GM12878 (cell line): ENCODE measurements around the gene FARS2. TPM values are rescaled to one million over a fixed set of nuclear protein-coding genes. Genes with fewer than 3 reads are reported as not detected.

Experiments used
- ATAC-seq: fragments of 200-7000 bp; cut with Tn5 transposase; 3 replicates; pipeline ENCODE4 v1.9.1; 2020; ENCODE audit warnings: mild to moderate bottlenecking, moderate library complexity
- BruUV-seq: library from RNA; stranded (reverse); fragments of 400-500 nt; replicated peaks from 2 replicates; lab custom pipeline; 2021; lab: Mats Ljungman, UMichigan
- CTCF ChIA-PET: fragments of 300-600 bp; sonication (Branson Sonifier 250); formaldehyde crosslinking; extraction: SDS; loops from one replicate; lab custom pipeline; 2021; ENCODE audit warnings: inconsistent platforms; lab: Yijun Ruan, JAX
- POLR2A ChIA-PET: fragments of 350-600 bp; formaldehyde crosslinking; extraction: SDS; loops from one replicate; lab custom pipeline; 2021; ENCODE audit warnings: inconsistent platforms; lab: Charles Lee
- RAD21 ChIA-PET: fragments of 300-600 bp; sonication (Branson Sonifier 250); formaldehyde crosslinking; loops from one replicate; lab custom pipeline; 2023; ENCODE audit warnings: antibody characterized with exemption; ENCODE audit not compliant: unreplicated experiment; lab: Charles Lee
- SMC1A ChIA-PET: fragments of 300-600 bp; sonication (Branson Sonifier 250); formaldehyde crosslinking; loops from one replicate; lab custom pipeline; 2023; ENCODE audit not compliant: unreplicated experiment, uncharacterized antibody; lab: Charles Lee
- DNase-seq: peaks from one replicate; pipeline ENCODE4 v3.0.0-alpha.2; 2011; ENCODE audit warnings: low read depth, low spot score
- FAIRE-seq: peaks from 3 replicates; lab custom pipeline; 2011; peaks lifted over from hg19 to GRCh38; lab: Jason Lieb, UNC
- H2AFZ ChIP-seq: 2 replicates; pipeline ENCODE4 v1.6.0; 2011; ENCODE audit warnings: low read depth, low read length, control low read depth; ENCODE audit not compliant: control insufficient read depth
- H3K27ac ChIP-seq: 2 replicates; pipeline ENCODE4 v1.5.1; 2011; ENCODE audit warnings: control low read depth; ENCODE audit not compliant: control insufficient read depth, insufficient read depth
- H3K27me3 ChIP-seq, 2 experiments: replicated peaks in 1 of 2; 2 replicates each; pipeline versions ENCODE4 v1.6.0 to v1.6.1; 2011; ENCODE audit warnings: low read length in 1 of 2; ENCODE audit not compliant: control insufficient read depth in 2 of 2, insufficient read depth in 2 of 2
- H3K36me3 ChIP-seq, 2 experiments: 2 replicates each; pipeline ENCODE4 v1.5.1; 2011; ENCODE audit warnings: low read length in 1 of 2; ENCODE audit not compliant: control insufficient read depth in 2 of 2, insufficient read depth in 2 of 2
- H3K4me1 ChIP-seq: 2 replicates; pipeline ENCODE4 v1.6.1; 2011; ENCODE audit warnings: mild to moderate bottlenecking, low read length, moderate library complexity, mixed read lengths; ENCODE audit not compliant: control insufficient read depth, insufficient read depth
- H3K4me2 ChIP-seq: 2 replicates; pipeline ENCODE4 v1.6.0; 2011; ENCODE audit warnings: control low read depth; ENCODE audit not compliant: control insufficient read depth, insufficient read depth
- H3K4me3 ChIP-seq: fragments of 200-600 bp; sonication (generic); 2 replicates; pipeline ENCODE4 v1.5.1; 2016
- H3K79me2 ChIP-seq: 2 replicates; pipeline ENCODE4 v1.6.0; 2011; ENCODE audit warnings: low read length; ENCODE audit not compliant: control insufficient read depth, insufficient read depth
- H3K9ac ChIP-seq: 2 replicates; pipeline ENCODE4 v1.8.0; 2011; ENCODE audit warnings: low read length, control low read depth, mixed read lengths; ENCODE audit not compliant: control insufficient read depth, insufficient read depth
- H3K9me3 ChIP-seq: replicated peaks from 3 replicates; pipeline ENCODE4 v1.5.1; 2011; ENCODE audit warnings: mild to moderate bottlenecking, low read length; ENCODE audit not compliant: control insufficient read depth, insufficient read depth
- H4K20me1 ChIP-seq: 2 replicates; pipeline ENCODE4 v1.6.0; 2011; ENCODE audit not compliant: control insufficient read depth, insufficient read depth
- BACH1 ChIP-seq: fragments of 450-650 bp; IDR thresholded peaks from 2 replicates; pipeline ENCODE4 v1.6.1; 2017; ENCODE audit warnings: mild to moderate bottlenecking, borderline replicate concordance
- BHLHE40 ChIP-seq, 2 experiments: fragments of 450-650 bp in 1 of 2; IDR thresholded peaks; 2 replicates each; pipeline ENCODE4 v1.6.1; 2011 to 2017; ENCODE audit warnings: low read depth in 2 of 2, borderline replicate concordance in 1 of 2, improper control_type of control experiment in 1 of 2, low read length in 1 of 2, mild to moderate bottlenecking in 1 of 2
- CBFB ChIP-seq: IDR thresholded peaks from 2 replicates; pipeline ENCODE4 v1.6.1; 2016; ENCODE audit warnings: antibody characterized with exemption, low read depth
- CREB1 ChIP-seq: IDR thresholded peaks from 2 replicates; pipeline ENCODE4 v1.6.1; 2012; ENCODE audit warnings: low read depth, mild to moderate bottlenecking, inconsistent platforms
- CUX1 ChIP-seq: IDR thresholded peaks from 2 replicates; pipeline ENCODE4 v1.6.1; 2012; ENCODE audit warnings: improper control_type of control experiment, low read depth, low read length; ENCODE audit not compliant: insufficient replicate concordance
- ESRRA ChIP-seq: IDR thresholded peaks from 2 replicates; pipeline ENCODE4 v1.6.1; 2012; ENCODE audit warnings: mild to moderate bottlenecking, low read length, improper control_type of control experiment
- MEF2A ChIP-seq: IDR thresholded peaks from 2 replicates; pipeline ENCODE4 v1.6.1; 2011; ENCODE audit warnings: low read depth, mild to moderate bottlenecking, low read length, moderate library complexity; ENCODE audit not compliant: insufficient read depth
- NR2F1 ChIP-seq: fragments of 450-650 bp; conservative IDR thresholded peaks from 2 replicates; pipeline ENCODE4 v1.6.1; 2017; ENCODE audit warnings: mild to moderate bottlenecking
- PBX3 ChIP-seq: IDR thresholded peaks from 2 replicates; pipeline ENCODE4 v1.6.1; 2011; ENCODE audit warnings: mild to moderate bottlenecking, low read depth, low read length, moderate library complexity; ENCODE audit not compliant: insufficient replicate concordance
- PML ChIP-seq: IDR thresholded peaks from 2 replicates; pipeline ENCODE4 v1.6.1; 2012; ENCODE audit warnings: low read length, inconsistent platforms
- TCF12 ChIP-seq: IDR thresholded peaks from 2 replicates; pipeline ENCODE4 v1.6.1; 2011; ENCODE audit warnings: low read depth, mild to moderate bottlenecking, low read length
- ZNF687 ChIP-seq: fragments of 450-650 bp; IDR thresholded peaks from 2 replicates; pipeline ENCODE4 v1.6.1; 2017; ENCODE audit warnings: mild to moderate bottlenecking, moderate library complexity
- WGBS: methylation state at CpG from one replicate; pipeline ENCODE4 v1.1.6; 2016; ENCODE audit warnings: low lambda C conversion rate; ENCODE audit not compliant: insufficient replicate concordance, insufficient coverage; ENCODE audit errors: missing lambda C conversion rate; 5-methylcytosine and 5-hydroxymethylcytosine counted together
- in situ Hi-C: fragments of 300-500 bp; cut with MboI; formaldehyde crosslinking; loops from 9 replicates; pipeline ENCODE4 v1.14.3; 2018; ENCODE audit warnings: mixed read lengths
- intact Hi-C: fragments of 100-400 bp; cut with micrococcal nuclease; formaldehyde crosslinking; loops from one replicate; pipeline ENCODE4 v1.14.2; 2022; ENCODE audit not compliant: unreplicated experiment
- polyA plus RNA-seq, 11 experiments: library from polyadenylated mRNA; depleted of rRNA in 4 of 11; unstranded in 6 of 11; stranded (reverse) in 5 of 11; fragments of >200 nt; fragmentation: Nextera tagmentation in 4 of 11; fragmentation: Illumina TruSeq in 1 of 11; extraction: Ambion mirVana in 4 of 11; extraction: Trizol in 1 of 11; gene quantifications; 1 replicate in 1 of 11; 2 replicates in 10 of 11; pipeline versions ENCODE4 v1.2.1 to v1.2.3, GENCODE V29; 2011 to 2016; ENCODE audit warnings: inconsistent platforms in 2 of 11, missing spikeins in 2 of 11, low read depth in 1 of 11
- total RNA-seq, 4 experiments: library from RNA; depleted of rRNA in 3 of 4; stranded (reverse); fragments of >200 nt in 3 of 4; fragmentation: Illumina TruSeq in 1 of 4; extraction: Trizol in 1 of 4; gene quantifications; 2 replicates each; pipeline versions ENCODE4 v1.2.1 to v1.2.3, GENCODE V29; 2013 to 2021

FARS2 gene
- total and polyA plus RNA-seq, 10 of the 15 experiments (the other 5 are each of a cell fraction or from before 2014, with no cell fraction given) = 16.8 to 46.7 (median 25.6) TPM

- TF ChIP-seq CUX1 = no peak
- no peak for TF ChIP-seq BHLHE40 (IDR thresholded peaks at IDR 0.05; ENCODE audit: borderline replicate concordance in 1 of 2, low read depth in 2 of 2, low read length in 1 of 2)
- no peak for TF ChIP-seq ESRRA
- TF ChIP-seq, all 136 proteins: peak for 0
Observed at GRCh38 chr6:5316951-5317350, 55.6 kb downstream of the FARS2 start (continued).

GRCh38 chr6:5318617-5319272, 57.4 kb downstream of the FARS2 start:
- ChIA-PET RAD21 (no interaction called here), POLR2A (interaction anchor here (0.7 kb wide), 1 partner anchor 75 kb away, joined by 6 read pairs; no protein-coding TSS in a partner anchor), SMC1A (interaction anchor here (1.3 kb wide), 1 partner anchor 154 kb away, joined by 6 read pairs; no protein-coding TSS in a partner anchor), CTCF (no interaction called here)
- Histone ChIP-seq H3K4me2 (no peak overlapping the region), H3K27ac (no peak overlapping the region), H3K27me3 (no peaks in the 10 kb centered on the region), H3K36me3 (no peaks in the 10 kb centered on the region), H3K9ac (no peak overlapping the region), H2AFZ (no peak overlapping the region), H3K4me3 (no peak overlapping the region), H4K20me1 (no peaks in the 10 kb centered on the region), H3K4me1 (peaks cover 6% of the 10 kb centered on the region; the same call in 1 of the 2 replicates), H3K79me2 (no peaks in the 10 kb centered on the region), H3K9me3 (no peaks in the 10 kb centered on the region)
- FAIRE-seq (no peak), ATAC-seq (no peak), DNase-seq (no peak)
- 99% methylated on average over 7 of the region's 7 CpGs for WGBS
- intact Hi-C loops (no loop called here), in situ Hi-C loops (no loop called here)
- no TSS peak for BruUV-seq
- TF ChIP-seq MEF2A = no peak
- no peak for TF ChIP-seq ZNF687
- no peak for TF ChIP-seq CBFB
- TF ChIP-seq TCF12 = no peak
- TF ChIP-seq PBX3 = no peak
- TF ChIP-seq BACH1 = no peak
- no peak for TF ChIP-seq NR2F1
- TF ChIP-seq PML = no peak
- TF ChIP-seq CREB1 = no peak
